ENCODE results near the gene PMEL.
"Not testable (repeated sequence)": the region's sequence is repeated elsewhere in the genome, so short reads cannot be mapped to it uniquely, and the experiment has no call there.

PMEL gene

GRCh38 chr12:55919032-55919431, 46.8 kb downstream of the PMEL start:
- DNase-seq, result not testable (repeated sequence)

DNA sequence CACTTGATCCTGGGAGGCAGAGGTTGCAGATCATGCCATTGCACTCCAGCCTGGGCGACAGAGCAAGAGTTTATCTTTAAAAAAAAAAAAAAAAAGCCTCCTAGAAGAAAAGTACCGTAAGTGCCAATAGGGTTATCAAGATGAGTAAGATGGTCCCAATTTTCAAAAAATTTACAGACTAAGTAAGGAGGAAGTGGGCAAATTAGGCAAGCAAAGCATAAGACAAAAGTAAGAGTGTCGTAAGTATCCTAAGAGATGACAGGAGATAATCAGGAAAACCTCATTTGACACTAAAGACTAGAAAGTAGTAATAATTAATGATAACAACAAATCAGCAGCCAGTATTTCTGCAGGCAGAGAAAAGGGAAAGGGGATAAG, 50.4 kb downstream of the PMEL start:
- no peak for DNase-seq

DNA sequence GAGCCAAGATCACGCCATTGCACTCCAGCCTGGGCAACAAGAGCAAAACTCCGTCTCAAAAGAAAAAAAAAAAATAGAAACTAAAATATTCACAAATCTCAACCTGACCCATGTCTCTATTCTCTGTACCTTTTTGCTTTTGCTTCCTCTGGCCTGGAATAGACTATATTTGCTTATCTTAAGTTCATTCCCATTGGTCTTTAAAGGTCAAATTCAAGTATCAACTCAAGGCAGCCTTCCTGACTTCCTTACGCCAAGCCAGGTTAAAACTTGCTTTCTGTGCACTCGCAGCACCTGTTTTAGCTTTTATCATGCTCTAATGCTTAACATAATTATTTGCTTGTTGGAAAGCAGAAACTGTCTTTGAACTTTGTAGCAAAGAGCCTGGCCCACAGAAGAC, 52.9 kb downstream of the PMEL start:
- DNase-seq, result no peak

- DNase-seq, result no peak
Measured at GRCh38 chr12:55909513-55909884, 56.3 kb downstream of the PMEL start.

GRCh38 chr12:55908726-55909512, 56.9 kb downstream of the PMEL start:
- DNase-seq, result no peak

DNA sequence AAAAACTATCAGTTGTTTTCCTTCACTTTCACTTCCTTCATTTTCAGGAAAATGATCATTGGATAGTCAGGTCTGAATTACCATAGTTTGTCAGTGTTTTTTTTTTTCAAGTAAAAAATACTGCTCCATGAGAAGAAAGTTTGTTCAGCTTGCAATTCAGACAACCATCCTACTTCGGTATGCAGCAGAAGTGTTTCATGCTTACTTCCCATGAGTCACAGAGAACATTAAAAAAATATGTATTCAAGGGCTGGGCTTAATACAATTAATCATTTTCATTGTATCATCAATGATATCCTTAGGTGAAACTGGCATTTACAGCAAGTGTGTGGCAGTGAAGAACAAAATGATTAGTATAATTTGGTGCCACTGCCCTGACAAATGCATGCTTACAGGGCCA, 59.8 kb downstream of the PMEL start:
- DNase-seq, result no peak

Measured in 8988T (cell line).